Measurements from ENCODE around the gene SHISA5. TPM values are rescaled to one million over a fixed set of nuclear protein-coding genes. Genes with fewer than 3 reads are reported as not detected.

The SHISA5 gene
- total RNA-seq, 1 experiment from 2014 or later, result 192 TPM

- CTCF ChIA-PET, result no interaction called here
- peaks cover 53% of the 10 kb centered on the region for H3K36me3 Mint-ChIP-seq (ENCODE audit: insufficient read depth, unreplicated experiment)
- no peak for TF ChIP-seq CTCF (IDR thresholded peaks at IDR 0.05; ENCODE audit: unreplicated experiment)
- H3K27ac Mint-ChIP-seq (ENCODE audit: unreplicated experiment), result no peak overlapping the region
- no peak for DNase-seq
- H3K4me1 Mint-ChIP-seq (ENCODE audit: low read depth, unreplicated experiment), result peaks cover 25% of the 10 kb centered on the region
- no peaks in the 10 kb centered on the region for H3K9me3 Mint-ChIP-seq (ENCODE audit: low read depth, unreplicated experiment)
- no TSS peak for BruUV-seq (replicated peaks)
- H3K4me3 Mint-ChIP-seq (ENCODE audit: low read depth, unreplicated experiment), result peak overlapping the region; percentile 27
- intact Hi-C loops (cut with micrococcal nuclease; ENCODE audit: unreplicated experiment), result no loop called here
- no peaks in the 10 kb centered on the region for H3K27me3 Mint-ChIP-seq (ENCODE audit: unreplicated experiment)
Observed at GRCh38 chr3:48470286-48470685, 33.7 kb downstream of the SHISA5 start.

GRCh38 chr3:48469046-48469915 is 34.7 kb downstream of the SHISA5 start:
- CTCF ChIA-PET, result interaction anchor here (0.5 kb wide), 2 partner anchors 120 to 162 kb away, joined by 5 to 17 read pairs; no protein-coding TSS in a partner anchor
- Mint-ChIP-seq H3K9me3 (ENCODE audit: low read depth, unreplicated experiment) (no peaks in the 10 kb centered on the region), H3K4me1 (ENCODE audit: low read depth, unreplicated experiment) (peaks cover 26% of the 10 kb centered on the region), H3K27me3 (ENCODE audit: unreplicated experiment) (no peaks in the 10 kb centered on the region), H3K27ac (ENCODE audit: unreplicated experiment) (no peak overlapping the region), H3K4me3 (ENCODE audit: low read depth, unreplicated experiment) (peak overlapping the region; percentile 27), H3K36me3 (ENCODE audit: insufficient read depth, unreplicated experiment) (peaks cover 56% of the 10 kb centered on the region)
- no TSS peak for BruUV-seq (replicated peaks)
- intact Hi-C loops (cut with micrococcal nuclease; ENCODE audit: unreplicated experiment), result no loop called here
- no peak for TF ChIP-seq CTCF (IDR thresholded peaks at IDR 0.05; ENCODE audit: unreplicated experiment)
- no peak for DNase-seq

- CTCF ChIA-PET, result no interaction called here
- no peak overlapping the region for H3K4me3 Mint-ChIP-seq (ENCODE audit: low read depth, unreplicated experiment)
- intact Hi-C loops (cut with micrococcal nuclease; ENCODE audit: unreplicated experiment), result no loop called here
- no peak for DNase-seq
- H3K36me3 Mint-ChIP-seq (ENCODE audit: insufficient read depth, unreplicated experiment), result peaks cover 50% of the 10 kb centered on the region
- H3K4me1 Mint-ChIP-seq (ENCODE audit: low read depth, unreplicated experiment), result peaks cover 21% of the 10 kb centered on the region
- no peaks in the 10 kb centered on the region for H3K9me3 Mint-ChIP-seq (ENCODE audit: low read depth, unreplicated experiment)
- H3K27me3 Mint-ChIP-seq (ENCODE audit: unreplicated experiment), result no peaks in the 10 kb centered on the region
- no peak for TF ChIP-seq CTCF (IDR thresholded peaks at IDR 0.05; ENCODE audit: unreplicated experiment)
- no TSS peak for BruUV-seq (replicated peaks)
- H3K27ac Mint-ChIP-seq (ENCODE audit: unreplicated experiment), result peak overlapping the region; percentile 68
Observed at GRCh38 chr3:48468329-48468731, 35.6 kb downstream of the SHISA5 start.

GRCh38 chr3:48467473-48468267 is 36.3 kb downstream of the SHISA5 start:
- H3K4me3 Mint-ChIP-seq (ENCODE audit: low read depth, unreplicated experiment), result no peak overlapping the region
- intact Hi-C loops (cut with micrococcal nuclease; ENCODE audit: unreplicated experiment), result no loop called here
- no peaks in the 10 kb centered on the region for H3K27me3 Mint-ChIP-seq (ENCODE audit: unreplicated experiment)
- CTCF ChIA-PET, result no interaction called here
- peaks cover 18% of the 10 kb centered on the region for H3K4me1 Mint-ChIP-seq (ENCODE audit: low read depth, unreplicated experiment)
- TSS peak; percentile 2 for BruUV-seq (replicated peaks)
- H3K9me3 Mint-ChIP-seq (ENCODE audit: low read depth, unreplicated experiment), result no peaks in the 10 kb centered on the region
- H3K27ac Mint-ChIP-seq (ENCODE audit: unreplicated experiment), result peak overlapping the region; percentile 68
- DNase-seq, result no peak
- H3K36me3 Mint-ChIP-seq (ENCODE audit: insufficient read depth, unreplicated experiment), result peaks cover 44% of the 10 kb centered on the region
- no peak for TF ChIP-seq CTCF (IDR thresholded peaks at IDR 0.05; ENCODE audit: unreplicated experiment)
